ENCODE data around the gene ZNF248. TPM values are rescaled to one million over a fixed set of nuclear protein-coding genes. Genes with fewer than 3 reads are reported as not detected.

ZNF248 gene
- total and polyA plus RNA-seq, 2 donors from 2014 or later: 6.9 to 11.6 TPM

DNA sequence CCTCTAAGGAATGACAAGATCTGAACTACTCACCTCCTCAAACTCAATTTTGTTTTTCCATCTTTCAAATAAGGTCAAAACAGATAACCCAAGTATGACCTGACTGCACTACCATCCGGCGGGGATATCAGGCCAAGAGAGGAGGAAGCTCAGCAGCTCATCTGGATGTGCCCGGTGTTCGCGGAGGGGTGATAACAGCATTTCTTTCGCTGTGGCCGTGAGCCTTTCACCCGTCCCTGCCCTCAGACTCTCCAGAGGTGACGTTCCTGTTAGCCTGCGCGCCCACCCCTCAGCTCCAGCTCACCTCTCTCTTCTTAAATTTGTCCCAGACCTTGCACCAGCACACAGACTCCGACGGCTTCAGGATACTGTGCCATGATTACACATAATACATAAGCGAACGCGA, 526 bp downstream of the ZNF248 start:
- Histone ChIP-seq H3K9me3 (ENCODE audit: control insufficient read depth in 2 of 3, insufficient read depth in 1 of 3, low read length in 3 of 3) (no peaks in the 10 kb centered on the region), H3K36me3 (ENCODE audit: control insufficient read depth in 2 of 3, insufficient read depth in 3 of 3, low read length in 3 of 3) (no peaks in the 10 kb centered on the region), H3K27ac (ENCODE audit: low read depth in 2 of 2, low read length in 2 of 2) (peak overlapping the region; percentile 100), H3K4me1 (ENCODE audit: control insufficient read depth in 2 of 3, insufficient read depth in 2 of 3, low read depth in 1 of 3, low read length in 3 of 3) (peaks cover 2 to 9% (median 8%) of the 10 kb centered on the region in 3 donors), H3K27me3 (ENCODE audit: control insufficient read depth, insufficient read depth, low read length) (no peaks in the 10 kb centered on the region), H3K4me3 (ENCODE audit: low read length in 3 of 3) (peak overlapping the region; percentile 94 to 96 (median 94)), H3K9ac (ENCODE audit: low read length in 3 of 3) (peak overlapping the region; percentile 86 to 99 (median 99))
- DNase-seq: peak in 1 of 5 donors; percentile 75
- no peak for FAIRE-seq
- intact Hi-C loops (cut with DNase I): no loop called here
- TF ChIP-seq, protein P1, sequence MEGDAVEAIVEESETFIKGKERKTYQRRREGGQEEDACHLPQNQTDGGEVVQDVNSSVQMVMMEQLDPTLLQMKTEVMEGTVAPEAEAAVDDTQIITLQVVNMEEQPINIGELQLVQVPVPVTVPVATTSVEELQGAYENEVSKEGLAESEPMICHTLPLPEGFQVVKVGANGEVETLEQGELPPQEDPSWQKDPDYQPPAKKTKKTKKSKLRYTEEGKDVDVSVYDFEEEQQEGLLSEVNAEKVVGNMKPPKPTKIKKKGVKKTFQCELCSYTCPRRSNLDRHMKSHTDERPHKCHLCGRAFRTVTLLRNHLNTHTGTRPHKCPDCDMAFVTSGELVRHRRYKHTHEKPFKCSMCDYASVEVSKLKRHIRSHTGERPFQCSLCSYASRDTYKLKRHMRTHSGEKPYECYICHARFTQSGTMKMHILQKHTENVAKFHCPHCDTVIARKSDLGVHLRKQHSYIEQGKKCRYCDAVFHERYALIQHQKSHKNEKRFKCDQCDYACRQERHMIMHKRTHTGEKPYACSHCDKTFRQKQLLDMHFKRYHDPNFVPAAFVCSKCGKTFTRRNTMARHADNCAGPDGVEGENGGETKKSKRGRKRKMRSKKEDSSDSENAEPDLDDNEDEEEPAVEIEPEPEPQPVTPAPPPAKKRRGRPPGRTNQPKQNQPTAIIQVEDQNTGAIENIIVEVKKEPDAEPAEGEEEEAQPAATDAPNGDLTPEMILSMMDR (IDR thresholded peaks at IDR 0.05; ENCODE audit: borderline replicate concordance, extremely low read depth, insufficient read depth): no peak

DNA sequence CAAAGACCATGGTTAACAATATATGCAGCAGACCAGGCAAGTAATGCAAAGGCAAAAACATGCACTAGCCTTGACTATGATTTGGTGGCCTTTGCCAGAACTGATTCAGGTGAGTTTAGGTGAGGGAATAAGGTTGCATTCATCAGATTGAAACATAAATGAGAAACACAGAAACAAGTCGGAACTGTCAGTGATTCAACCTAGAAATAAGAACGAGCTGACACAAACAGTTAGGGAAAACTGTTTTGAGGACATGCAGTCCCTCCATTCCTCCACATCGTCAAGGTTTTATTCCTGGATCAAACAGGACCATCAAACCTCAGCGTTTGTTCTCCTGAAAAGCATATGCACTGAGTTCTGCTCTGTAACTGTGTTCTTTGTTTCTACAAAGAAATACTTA, 1.8 kb downstream of the ZNF248 start:
- FAIRE-seq (no peak), DNase-seq (no peak)
- H3K4me3 ChIP-seq (ENCODE audit: low read length in 3 of 3): peak overlapping the region; percentile 24 to 94 (median 45)

DNA sequence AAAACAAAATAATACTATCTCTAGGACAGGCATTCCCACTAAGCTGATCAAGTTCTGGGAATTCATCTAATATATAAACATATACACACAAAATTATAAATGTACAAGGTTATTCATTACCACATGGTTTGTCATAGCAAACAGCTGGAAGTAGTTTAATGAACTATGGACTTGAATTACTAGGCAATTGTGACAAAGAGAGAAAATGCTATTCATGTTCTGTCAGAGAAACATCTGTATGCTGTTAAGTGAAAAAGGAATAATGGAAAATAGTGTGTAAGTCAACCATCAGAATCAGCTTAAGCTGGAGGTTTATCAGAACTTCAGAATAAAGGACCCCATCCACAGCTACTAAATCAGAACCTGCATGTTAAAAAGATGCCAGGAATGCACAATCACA, 2.8 kb downstream of the ZNF248 start:
- Histone ChIP-seq H3K36me3 (ENCODE audit: control insufficient read depth in 2 of 3, insufficient read depth in 3 of 3, low read length in 3 of 3) (no peaks in the 10 kb centered on the region), H3K4me1 (ENCODE audit: control insufficient read depth in 2 of 3, insufficient read depth in 2 of 3, low read depth in 1 of 3, low read length in 3 of 3) (peaks cover 2 to 9% (median 8%) of the 10 kb centered on the region in 3 donors), H3K27ac (ENCODE audit: low read depth in 2 of 2, low read length in 2 of 2) (no peak overlapping the region), H3K4me3 (ENCODE audit: low read length in 3 of 3) (no peak overlapping the region), H3K27me3 (ENCODE audit: control insufficient read depth, insufficient read depth, low read length) (no peaks in the 10 kb centered on the region), H3K9me3 (ENCODE audit: control insufficient read depth in 2 of 3, insufficient read depth in 1 of 3, low read length in 3 of 3) (no peaks in the 10 kb centered on the region), H3K9ac (ENCODE audit: low read length in 3 of 3) (no peak overlapping the region)
- DNase-seq (no peak), FAIRE-seq (no peak)
- TF ChIP-seq, protein P1 (IDR thresholded peaks at IDR 0.05; ENCODE audit: borderline replicate concordance, extremely low read depth, insufficient read depth): no peak
- intact Hi-C loops (cut with DNase I): no loop called here

More for the DNA sequence above, 1.8 kb downstream of the ZNF248 start:
- Histone ChIP-seq H3K9me3 (ENCODE audit: control insufficient read depth in 2 of 3, insufficient read depth in 1 of 3, low read length in 3 of 3) (no peaks in the 10 kb centered on the region), H3K4me1 (ENCODE audit: control insufficient read depth in 2 of 3, insufficient read depth in 2 of 3, low read depth in 1 of 3, low read length in 3 of 3) (peaks cover 2 to 9% (median 8%) of the 10 kb centered on the region in 3 donors), H3K27ac (ENCODE audit: low read depth in 2 of 2, low read length in 2 of 2) (no peak overlapping the region), H3K27me3 (ENCODE audit: control insufficient read depth, insufficient read depth, low read length) (no peaks in the 10 kb centered on the region), H3K36me3 (ENCODE audit: control insufficient read depth in 2 of 3, insufficient read depth in 3 of 3, low read length in 3 of 3) (no peaks in the 10 kb centered on the region), H3K9ac (ENCODE audit: low read length in 3 of 3) (peak overlapping the region; percentile 9 to 44 (median 32))
- intact Hi-C loops (cut with DNase I): no loop called here
- TF ChIP-seq, protein P1 (IDR thresholded peaks at IDR 0.05; ENCODE audit: borderline replicate concordance, extremely low read depth, insufficient read depth): no peak

DNA sequence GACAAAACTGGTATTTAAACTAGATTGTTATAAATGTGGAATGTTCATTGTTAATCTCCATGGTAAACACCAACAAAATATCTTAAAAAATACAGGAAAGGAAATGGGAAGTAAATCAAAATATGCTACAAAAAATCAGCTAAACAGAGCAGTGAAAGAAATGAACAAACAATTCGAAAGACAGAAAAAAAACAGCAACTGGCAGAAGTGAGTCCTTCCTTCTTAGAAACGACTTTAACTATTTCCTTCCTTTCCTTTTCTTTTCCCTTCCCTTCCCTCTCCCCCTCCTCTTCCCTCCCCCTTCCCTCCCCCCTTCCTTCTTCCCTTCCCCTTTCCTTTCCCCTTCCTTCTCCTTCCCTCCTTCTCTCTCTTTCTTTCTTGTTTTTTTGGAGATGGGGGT, 12.8 kb downstream of the ZNF248 start:
- no peak overlapping the region for H3K4me3 ChIP-seq (ENCODE audit: low read length in 3 of 3)
- H3K36me3 ChIP-seq (ENCODE audit: control insufficient read depth in 2 of 3, insufficient read depth in 3 of 3, low read length in 3 of 3): no peaks in the 10 kb centered on the region
- no peaks in the 10 kb centered on the region for H3K27me3 ChIP-seq (ENCODE audit: control insufficient read depth, insufficient read depth, low read length)
- FAIRE-seq: no peak
- intact Hi-C loops (cut with DNase I): no loop called here
- TF ChIP-seq, protein P1 (IDR thresholded peaks at IDR 0.05; ENCODE audit: borderline replicate concordance, extremely low read depth, insufficient read depth): no peak
- H3K9me3 ChIP-seq (ENCODE audit: control insufficient read depth in 2 of 3, insufficient read depth in 1 of 3, low read length in 3 of 3): peaks cover 0 to 10% (median 0%) of the 10 kb centered on the region in 3 donors
- no peaks in the 10 kb centered on the region for H3K4me1 ChIP-seq (ENCODE audit: control insufficient read depth in 2 of 3, insufficient read depth in 2 of 3, low read depth in 1 of 3, low read length in 3 of 3)
- no peak for DNase-seq
- no peak overlapping the region for H3K9ac ChIP-seq (ENCODE audit: low read length in 3 of 3)
- H3K27ac ChIP-seq (ENCODE audit: low read depth in 2 of 2, low read length in 2 of 2): no peak overlapping the region

Data from kidney (tissue), 14 donors.